HG03280 (cell line): ENCODE data around the gene GTSF1L.
A peak's percentile ranks its signal among the peaks of the same experiment; 100 is the strongest.
"Not testable (repeated sequence)": the region's sequence is repeated elsewhere in the genome, so short reads cannot be mapped to it uniquely, and the experiment has no call there.

Experiments used
- ATAC-seq: cut with Tn5 transposase; IDR thresholded peaks from one replicate; pipeline ENCODE4 v1.9.1; 2021; ENCODE audit warnings: mild to moderate bottlenecking, moderate library complexity; ENCODE audit not compliant: unreplicated experiment

GTSF1L gene

DNA sequence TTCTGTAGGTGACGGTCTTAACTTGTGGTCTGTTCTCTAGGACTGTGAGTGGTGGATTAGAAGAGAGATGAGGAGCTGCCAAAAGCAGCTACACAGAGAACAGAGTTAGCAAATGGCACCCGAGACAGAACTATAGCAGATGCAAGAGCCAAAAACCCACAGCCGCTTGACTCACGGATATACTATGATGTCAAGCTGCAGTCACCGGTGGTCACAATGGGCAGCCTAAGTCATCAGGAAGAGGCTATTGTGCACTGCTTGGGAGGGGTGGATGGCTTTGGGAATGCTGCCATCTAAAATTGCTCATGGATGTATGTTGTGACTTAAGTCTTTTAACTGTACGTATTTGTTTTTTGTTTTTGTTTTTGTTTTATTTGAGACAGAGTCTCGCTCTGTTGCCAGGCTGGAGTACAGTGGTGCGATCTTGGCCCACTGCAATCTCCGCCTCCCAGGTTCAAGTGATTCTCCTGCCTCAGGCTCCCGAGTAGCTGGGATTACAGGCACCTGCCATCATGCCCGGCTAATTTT lies at the start of gene GTSF1L:
GTSF1L (minus strand) TSS at position 192 of the 528 bp plus-strand sequence. CDS start 308 bp downstream, outside the sequence.
- ATAC-seq: no peak

DNA sequence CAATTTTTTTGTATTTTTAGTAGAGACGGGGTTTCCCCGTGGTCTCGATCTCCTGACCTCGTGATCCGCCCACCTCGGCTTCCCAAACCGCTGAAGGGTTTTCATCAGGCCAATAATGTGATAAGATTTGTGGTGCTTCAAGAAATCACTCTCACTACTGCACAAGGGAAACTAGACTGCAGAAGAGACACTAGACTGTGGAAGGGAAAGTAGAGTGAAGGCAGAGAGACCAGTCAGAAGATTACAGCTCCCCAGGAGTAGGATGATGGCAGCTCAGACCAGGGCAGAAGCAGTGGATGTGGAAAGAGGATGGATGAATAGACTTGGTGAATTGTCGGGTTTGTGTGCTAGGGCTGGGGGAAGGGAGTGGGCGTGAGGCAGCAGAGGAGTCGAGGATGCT lies 48.0 kb upstream of the GTSF1L start:
- no peak for ATAC-seq

DNA sequence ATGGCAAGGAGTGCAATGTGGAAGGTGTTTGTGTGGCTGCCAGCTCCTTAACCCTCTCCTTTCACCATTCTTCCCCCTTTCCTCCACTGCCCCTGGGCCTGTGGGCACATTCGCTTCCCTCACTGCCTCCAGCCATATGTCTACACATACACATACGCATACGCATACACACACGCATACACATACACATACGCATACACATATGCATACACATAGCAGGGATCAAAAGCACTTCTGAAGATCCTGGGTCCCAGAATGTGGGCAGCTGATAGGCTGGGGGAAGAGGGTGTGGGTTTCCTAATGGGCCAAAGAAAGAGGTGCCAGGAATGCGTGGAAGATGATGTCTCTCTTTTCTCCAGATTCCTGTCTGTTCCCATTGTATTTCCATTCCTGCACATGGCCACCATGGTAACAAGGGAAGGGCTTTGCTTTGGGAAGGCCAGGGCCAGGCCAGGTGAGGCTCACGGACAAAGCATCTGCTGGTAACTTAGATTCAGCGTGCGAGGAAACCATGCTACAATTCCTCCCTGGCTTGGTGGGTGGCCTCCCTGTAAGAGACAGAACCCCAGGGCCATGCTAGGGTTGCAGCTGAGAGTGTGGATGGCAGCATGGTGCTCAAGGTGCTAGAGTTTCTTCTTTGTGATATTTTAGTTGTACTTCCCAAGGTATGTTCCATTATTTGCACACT lies 44.8 kb upstream of the GTSF1L start:
- ATAC-seq: no peak

DNA sequence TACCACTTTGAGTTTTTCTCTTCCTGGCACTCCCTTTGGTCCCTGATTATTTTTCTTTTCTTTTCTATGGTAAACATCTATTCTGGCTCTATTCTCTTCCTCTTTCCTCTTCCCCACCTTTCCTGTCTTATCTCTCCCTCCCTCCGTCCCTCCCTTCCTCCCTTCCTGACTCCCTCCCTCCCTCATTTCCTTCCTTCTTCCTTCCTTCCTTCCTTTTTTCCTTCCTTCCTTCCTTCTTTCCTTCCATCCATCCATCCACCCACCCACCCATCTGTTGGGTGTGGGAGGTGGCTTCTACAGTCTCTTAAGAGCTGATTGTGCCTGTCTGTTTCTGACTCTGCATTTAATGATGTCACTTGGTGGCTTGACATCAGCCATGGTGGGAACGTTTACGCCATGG lies 43.5 kb upstream of the GTSF1L start:
- no peak for ATAC-seq

DNA sequence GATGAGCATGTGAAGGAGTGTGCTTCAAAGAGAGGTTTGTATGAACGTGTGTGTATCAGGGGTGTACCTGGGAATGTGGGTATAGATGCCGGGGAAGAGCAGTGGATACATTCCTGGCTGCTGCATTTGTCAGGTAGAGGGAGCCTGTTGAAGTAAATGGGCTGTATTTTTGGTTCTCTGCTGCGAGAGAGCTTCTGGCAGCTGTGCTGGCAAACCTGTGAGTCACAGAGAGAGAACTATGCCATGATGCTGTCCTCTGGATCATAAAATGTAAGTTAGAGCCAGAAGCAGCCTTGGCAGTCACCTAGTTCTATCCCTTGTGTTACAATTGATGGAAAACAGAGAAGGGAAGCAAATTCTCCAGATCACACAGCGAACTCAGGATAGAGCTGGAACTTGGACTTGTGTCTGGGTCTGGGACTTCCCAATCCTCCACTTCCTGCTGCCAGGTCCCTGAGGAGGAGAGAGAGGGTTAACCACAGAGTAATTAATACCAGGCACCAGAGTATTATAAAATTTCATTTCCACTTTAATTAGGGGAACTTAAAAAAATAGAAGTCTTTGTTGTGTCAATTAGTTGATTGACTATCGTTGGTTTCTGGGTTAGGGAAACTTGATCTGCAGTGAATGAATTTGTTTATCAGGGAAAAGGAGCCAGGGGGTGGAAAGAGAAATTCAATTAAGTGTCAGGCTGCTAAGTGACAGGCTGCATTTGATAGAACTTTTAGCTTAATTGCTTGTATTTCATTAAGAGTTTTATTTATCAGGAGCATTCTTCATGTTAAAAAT lies 41.1 kb upstream of the GTSF1L start:
- no peak for ATAC-seq

DNA sequence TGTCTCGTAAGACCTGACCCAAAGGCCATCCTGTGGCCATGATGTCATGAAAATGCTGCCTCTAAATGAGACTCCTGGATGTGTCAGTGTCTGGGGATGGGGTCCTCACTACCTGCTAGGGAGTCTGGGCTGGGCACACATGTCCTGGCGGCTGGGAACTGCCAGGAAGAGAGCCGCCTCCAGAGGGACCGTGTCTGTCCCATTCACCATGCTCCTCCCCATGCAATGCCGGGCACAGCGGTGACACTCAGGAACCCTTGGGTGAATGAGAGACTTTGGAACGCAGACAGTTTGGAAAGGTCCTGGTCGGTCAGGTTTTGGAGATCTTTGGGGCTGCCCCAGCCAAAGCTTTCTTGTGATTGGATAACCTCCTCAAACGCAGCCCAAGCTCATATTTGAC lies 40.1 kb upstream of the GTSF1L start:
- no peak for ATAC-seq

DNA sequence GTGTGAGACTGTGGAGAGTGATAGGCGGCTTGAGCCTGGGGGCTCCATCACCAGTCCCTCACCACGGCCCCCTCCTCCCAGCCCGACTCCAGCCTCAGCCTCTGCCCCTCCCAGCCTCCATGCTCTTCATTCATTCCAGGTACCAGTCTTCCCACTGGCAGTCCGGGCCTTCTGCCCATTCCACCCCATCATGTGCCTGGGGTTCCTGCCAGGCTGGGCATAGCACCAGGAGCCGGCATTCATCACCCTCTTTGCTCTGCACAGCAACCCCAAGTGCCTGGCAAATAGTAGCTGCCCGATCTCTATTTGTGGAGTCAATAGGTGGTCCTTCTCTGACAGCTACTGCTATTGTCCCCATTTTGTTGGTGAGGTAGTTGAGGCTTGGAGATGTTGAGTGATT lies 39.6 kb upstream of the GTSF1L start:
- ATAC-seq: no peak

DNA sequence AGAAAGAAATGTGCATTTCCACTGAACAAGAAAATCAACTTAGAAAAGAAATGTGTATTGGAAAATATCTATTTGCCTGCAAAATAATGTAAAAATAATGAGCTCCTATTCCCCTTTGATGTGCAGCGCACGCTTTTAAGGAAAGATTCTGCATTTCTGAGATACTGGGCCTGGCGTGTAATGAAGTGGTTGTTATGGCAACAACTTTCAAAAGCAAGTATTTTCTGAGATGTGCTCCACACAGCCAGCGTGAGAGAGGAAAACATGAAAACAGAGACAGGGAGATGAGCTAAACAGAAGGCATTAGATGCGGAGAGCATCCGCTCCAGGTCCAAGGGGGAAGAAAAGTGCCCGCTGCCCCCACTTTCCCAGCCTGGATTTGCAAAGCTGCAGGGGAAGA lies 39.1 kb upstream of the GTSF1L start:
- no peak for ATAC-seq

DNA sequence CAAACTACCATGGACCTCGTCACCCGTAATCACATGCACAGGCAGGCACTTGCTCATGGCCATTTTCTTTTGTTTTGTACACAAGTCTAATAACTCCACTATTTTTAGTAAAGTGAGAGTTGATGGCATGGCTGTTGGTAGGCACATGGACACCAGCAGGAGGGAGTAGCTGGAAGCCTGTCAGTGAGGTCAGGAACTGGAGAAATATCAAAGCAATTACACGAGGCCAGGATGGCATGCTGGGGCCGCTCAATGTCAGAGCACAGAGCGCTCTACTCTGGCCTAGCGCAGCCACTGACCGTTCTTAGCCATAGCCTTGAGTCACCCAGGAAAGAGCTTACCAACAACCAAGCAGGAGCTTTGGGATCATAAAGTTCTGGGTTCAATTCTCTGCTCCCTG lies 36.1 kb upstream of the GTSF1L start:
- ATAC-seq: no peak

DNA sequence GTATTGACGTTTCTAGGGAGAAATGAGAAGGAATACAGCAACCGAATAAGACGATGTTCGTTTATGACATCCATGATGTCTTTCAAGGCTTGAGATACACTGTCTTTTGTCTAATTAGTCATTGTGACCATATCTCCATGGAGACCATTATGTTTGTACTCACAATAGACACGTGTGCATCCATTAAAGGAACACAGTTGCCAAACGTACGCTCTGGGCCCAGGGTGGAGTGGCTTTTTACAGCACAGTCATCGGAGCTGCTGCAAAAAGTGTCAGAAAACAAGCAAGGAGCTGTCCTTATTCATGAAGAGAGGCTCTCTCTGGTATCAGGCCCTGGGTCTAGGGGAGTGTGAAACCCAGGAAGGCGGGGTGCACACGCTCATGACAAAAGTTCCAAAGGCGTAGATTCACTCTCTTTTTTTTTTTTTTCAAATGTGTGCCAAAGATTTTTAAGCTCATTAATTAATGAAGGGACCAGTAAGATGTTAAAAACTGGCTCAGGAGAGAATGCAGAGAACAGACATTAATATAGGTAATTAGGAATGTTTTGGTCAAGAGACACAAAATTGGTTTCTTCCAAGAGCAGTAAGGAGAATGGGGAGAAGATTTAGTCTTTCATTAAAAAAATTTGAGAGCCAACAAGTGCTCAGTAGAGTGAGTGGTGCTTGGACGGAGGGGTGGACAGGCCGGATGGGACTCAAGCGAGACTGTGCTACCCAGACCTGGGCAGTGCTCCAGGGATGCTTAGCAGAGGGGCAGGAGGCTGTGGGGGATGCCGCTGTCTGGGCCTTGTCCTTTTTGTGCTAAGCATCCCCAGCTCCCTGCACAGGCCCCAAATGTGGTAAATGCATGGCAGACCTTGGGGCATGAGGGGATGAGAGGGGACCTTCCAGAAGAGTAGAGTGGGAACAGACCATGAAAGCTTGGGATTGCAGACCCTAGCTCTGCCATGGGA lies 34.9 kb upstream of the GTSF1L start:
- ATAC-seq: no peak

DNA sequence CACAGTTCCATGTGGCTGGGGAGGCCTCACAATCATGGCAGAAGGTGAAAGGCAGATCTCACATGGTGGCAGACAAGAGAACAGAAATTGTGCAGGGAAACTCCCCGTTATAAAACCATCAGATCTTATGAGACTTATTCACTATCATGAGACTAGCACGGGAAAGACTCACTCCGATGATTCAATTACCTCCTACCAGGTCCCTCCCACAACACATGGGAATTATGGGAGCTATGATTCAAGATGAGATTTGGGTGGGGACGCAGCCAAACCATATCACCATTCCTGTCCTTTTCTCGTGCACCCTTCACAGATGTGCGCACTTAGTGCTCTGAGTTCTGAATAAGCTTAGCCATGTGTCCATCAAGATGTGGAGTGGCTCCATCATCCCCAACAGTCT lies 31.1 kb upstream of the GTSF1L start:
- ATAC-seq: not testable (repeated sequence)

DNA sequence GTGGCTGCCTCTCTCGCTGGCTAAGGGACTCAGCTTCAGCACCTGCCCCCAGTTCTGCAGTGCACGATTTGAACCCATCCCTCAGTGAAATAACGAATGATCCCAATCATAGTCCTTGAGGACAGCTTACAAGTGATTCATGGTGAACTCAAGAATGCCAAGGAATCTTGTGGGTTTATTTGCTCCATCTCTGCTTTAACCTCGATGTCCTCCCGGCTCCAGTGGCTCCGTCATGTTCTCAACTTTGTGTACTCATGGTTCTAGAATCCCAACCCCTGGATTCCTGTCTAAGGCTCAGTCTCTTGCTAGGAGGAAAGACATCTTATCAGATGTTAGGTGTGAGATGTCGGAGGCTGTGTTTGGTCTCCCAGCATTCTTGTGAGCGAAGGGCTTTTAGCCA lies 29.0 kb upstream of the GTSF1L start:
- ATAC-seq: no peak

DNA sequence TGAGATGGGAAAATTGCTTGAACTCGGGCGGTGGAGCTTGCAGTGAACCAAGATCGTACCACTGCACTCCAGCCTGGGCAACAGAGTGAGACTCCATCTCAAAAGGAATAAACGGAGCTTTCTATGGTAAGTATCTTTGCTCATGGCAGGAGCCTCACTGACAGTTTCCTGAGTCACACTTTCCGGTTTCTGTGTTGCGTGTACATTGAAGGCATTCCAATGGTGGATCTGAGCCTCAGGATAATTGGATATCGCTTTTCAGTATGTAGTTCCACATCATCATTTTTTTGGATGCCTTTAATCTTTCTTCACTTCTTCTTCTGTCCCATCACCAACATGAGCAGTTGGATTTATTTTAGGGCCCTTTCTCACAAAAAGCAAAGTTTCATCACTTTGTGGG lies 28.6 kb upstream of the GTSF1L start:
- ATAC-seq: no peak

DNA sequence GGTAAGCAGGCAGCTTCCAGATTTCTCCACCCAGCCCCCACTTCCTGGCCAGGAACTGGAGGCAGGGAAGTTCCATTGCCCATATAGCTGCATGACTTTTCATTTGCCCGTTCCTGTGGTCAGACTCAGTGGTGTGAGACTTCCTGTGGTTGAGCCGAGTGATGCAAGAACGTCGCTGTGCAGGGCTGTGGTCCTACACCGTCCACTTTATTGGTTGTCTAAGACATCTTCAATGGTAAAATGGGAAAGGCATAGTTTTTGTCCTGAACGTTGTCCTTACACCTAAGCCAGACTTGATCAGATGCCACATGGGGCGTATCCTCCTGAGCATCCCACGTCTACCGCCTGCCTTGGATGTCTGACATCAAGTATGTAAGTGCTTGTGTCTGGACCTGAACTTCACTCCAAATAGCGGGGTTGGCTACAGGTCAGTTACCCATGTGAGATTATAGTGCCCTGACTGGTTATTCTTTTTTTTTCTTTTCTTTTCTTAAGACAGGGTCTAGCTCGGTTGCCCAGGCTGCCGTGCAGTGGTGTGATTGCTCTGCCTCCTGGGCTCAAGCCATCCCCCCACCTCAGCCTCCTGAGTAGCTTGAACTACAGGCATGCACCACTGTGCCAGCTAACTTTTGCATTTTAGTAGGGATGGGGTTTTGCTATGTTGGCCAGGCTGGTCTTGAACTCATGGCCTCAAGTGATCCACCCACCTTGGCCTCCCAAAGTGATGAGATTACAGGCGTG lies 25.9 kb upstream of the GTSF1L start:
- ATAC-seq: peak; percentile 48

DNA sequence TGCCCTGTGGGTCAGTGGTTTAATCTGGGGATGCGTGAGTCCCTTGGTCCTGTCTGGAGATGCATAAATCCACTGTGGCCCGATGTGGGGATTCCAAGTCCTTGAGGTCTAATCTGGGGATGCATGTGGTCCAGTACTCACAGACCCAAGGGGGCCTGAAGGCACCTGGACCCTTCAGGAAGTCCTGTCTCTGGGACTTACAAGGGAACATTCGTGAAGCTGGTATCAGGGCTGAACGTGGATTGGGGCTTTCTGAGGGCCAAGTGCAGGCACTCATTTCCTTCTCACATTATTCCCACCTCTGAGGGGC lies 25.2 kb upstream of the GTSF1L start:
- no peak for ATAC-seq

DNA sequence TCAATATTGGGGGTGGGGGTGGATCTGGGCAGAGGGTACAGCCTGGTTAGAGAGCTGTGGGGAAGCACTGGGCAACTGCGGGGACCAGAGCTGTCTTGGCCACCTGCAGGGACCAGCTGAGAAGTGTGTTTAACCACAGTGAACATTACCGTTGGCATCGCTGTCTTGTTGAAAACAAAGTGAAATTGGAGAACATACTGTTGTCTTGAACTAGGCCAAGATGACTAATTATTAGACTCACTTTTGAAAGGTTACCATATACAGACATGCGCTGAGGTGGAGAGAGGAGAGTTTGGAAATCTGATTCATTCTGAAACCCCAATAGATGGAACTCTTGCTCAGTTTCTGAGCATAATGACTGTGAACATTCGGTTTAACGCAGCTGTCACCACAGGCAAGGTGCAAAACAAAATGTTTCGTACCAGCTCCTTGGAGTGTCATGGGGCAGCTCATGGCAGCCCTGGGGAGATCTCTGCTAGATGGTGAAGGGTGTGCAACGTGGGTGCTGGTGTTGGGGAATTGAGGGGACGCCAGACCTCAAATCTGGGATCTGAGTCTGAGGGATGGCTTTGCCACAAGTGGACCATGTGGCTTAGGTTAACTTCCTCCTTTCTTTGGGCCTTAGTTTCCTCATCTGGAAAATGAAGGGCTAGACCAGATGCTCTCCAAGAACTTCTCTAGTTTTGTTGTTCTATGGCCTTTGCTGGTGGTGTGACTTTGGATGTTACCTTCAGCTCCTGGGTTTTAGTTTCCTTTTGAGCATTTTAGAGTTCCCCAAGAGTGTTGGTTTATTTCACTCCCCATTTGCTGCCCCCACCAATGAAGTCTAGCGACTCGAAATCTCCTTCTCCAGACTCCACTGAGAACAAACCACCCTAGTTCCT lies 24.6 kb upstream of the GTSF1L start:
- peak; percentile 70 for ATAC-seq

DNA sequence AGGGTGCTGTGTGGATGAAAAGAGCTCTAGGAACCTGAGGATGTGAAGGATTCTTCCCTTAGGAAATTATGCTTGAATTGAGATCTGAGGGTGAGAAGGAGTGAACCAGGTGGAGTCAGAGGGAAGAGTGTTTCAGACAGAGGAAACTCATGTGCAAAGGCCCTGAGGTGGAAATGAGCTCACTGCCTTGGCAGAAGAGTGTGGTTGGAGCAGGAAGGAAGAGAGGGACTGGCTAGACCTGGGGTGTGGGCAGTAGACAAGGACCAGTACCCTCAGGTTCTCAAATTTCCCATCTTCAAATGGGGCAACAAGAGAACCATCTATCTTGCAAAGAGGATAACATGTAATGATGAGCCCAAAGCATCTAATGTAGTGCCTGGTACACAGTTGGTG lies 24.0 kb upstream of the GTSF1L start:
- ATAC-seq: no peak

DNA sequence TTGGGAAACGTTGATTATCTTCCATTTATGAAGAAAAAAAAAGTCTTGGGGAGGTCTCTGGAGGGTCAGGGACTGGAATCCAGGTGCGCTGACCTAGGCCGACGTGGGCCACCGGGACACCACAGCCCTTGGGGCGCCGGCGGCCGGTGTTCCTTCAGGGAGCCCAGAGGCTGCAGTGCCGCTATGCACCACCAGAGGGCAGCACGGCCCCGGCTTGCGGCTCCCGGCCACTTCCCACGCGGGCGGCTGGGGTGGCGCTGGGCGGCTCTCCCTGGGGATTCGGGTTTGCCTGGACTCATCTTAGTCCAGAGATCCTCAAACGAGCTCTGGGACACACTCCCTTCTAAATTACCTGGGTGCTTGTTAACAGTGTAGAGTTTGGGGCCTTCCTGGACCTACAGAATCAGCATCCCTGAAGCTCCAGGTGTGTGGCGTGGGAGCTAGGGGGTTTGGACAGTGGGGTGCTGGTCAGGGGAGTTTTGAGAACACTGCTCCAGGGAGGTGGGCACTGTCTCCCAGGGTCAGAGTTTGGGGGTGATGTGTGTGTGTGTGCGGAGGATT lies 23.0 kb upstream of the GTSF1L start:
- ATAC-seq: no peak

DNA sequence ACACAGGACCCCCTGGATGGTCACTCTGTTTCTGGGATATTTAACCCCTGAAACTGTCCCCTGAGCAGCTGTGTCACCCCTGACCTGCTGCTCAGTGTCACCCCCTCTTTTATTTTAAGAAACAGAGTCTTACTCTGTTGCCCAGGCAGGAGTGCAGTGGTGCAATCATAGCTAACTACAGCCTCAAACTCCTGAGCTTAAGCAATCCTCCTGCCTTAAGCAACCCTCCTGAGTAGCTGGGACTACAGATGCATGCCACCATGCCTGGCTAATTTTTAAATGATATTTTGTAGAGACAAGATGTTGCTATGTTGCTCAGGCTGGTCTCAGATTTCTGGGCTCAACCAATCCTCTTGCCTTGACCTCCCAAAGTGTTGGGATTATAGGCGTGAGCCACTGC lies 21.5 kb upstream of the GTSF1L start:
- no peak for ATAC-seq
